ENCODE measurements around the gene CFAP410. TPM values are rescaled to one million over a fixed set of nuclear protein-coding genes. Genes with fewer than 3 reads are reported as not detected.

CFAP410 gene
- total and polyA plus RNA-seq, 7 donors = 8.3 to 13.7 (median 10.1) TPM

- DNase-seq (peak; percentile 71 to 88), ATAC-seq (peak; percentile 46 to 78 (median 62))
- WGBS, 3 donors = 43 to 48% (median 47%) methylated on average over 21 of the region's 21 CpGs
- H3K4me1 ChIP-seq = no peaks in the 10 kb centered on the region
- H3K9me3 ChIP-seq = no peaks in the 10 kb centered on the region
- TF ChIP-seq CTCF (IDR thresholded peaks at IDR 0.05) = no peak
- H3K4me3 ChIP-seq = peak within 1 kb of the TSS; percentile 41
- peak within 1 kb of the TSS; percentile 36 for H3K27ac ChIP-seq
- H3K27me3 ChIP-seq (ENCODE audit: insufficient read depth in 3 of 3, low read length in 2 of 3) = peaks cover 0 to 50% (median 19%) of the 10 kb centered on the region in 3 donors
- no peaks in the 10 kb centered on the region for H3K36me3 ChIP-seq (ENCODE audit: insufficient read depth in 1 of 2, low read depth in 1 of 2)
- intact Hi-C loops (cut with DNase I) = no loop called here
Measured at GRCh38 chr21:44353191-44353970, 14.2 kb upstream of the CFAP410 start, which contains the start of gene TRPM2. TSS of gene TRPM2 (plus strand) at chr21:44353621. CDS start at chr21:44353701, 80 bp downstream.

- Histone ChIP-seq H3K27me3 (ENCODE audit: insufficient read depth in 3 of 3, low read length in 2 of 3) (peaks cover 0 to 58% (median 19%) of the 10 kb centered on the region in 3 donors), H3K9me3 (no peaks in the 10 kb centered on the region), H3K4me3 (no peak overlapping the region), H3K4me1 (no peaks in the 10 kb centered on the region), H3K27ac (peak overlapping the region; percentile 36), H3K36me3 (ENCODE audit: insufficient read depth in 1 of 2, low read depth in 1 of 2) (no peaks in the 10 kb centered on the region)
- intact Hi-C loops (cut with DNase I) = no loop called here
- ATAC-seq (no peak), DNase-seq (no peak)
- TF ChIP-seq CTCF (IDR thresholded peaks at IDR 0.05) = no peak
- 71 to 74% (median 74%) methylated on average over 17 of the region's 17 CpGs for WGBS, 3 donors
Measured at GRCh38 chr21:44352253-44352860, 13.2 kb upstream of the CFAP410 start.

- Histone ChIP-seq H3K4me3 (no peak overlapping the region), H3K4me1 (no peaks in the 10 kb centered on the region), H3K27ac (no peak overlapping the region), H3K9me3 (no peaks in the 10 kb centered on the region), H3K27me3 (ENCODE audit: insufficient read depth in 3 of 3, low read length in 2 of 3) (peaks cover 0 to 64% (median 19%) of the 10 kb centered on the region in 3 donors), H3K36me3 (ENCODE audit: insufficient read depth in 1 of 2, low read depth in 1 of 2) (no peaks in the 10 kb centered on the region)
- intact Hi-C loops (cut with DNase I) = no loop called here
- TF ChIP-seq CTCF (IDR thresholded peaks at IDR 0.05) = no peak
- DNase-seq (no peak), ATAC-seq (no peak)
- 79 to 82% (median 80%) methylated on average over 17 to 18 of the region's 18 CpGs for WGBS, 3 donors
Measured at GRCh38 chr21:44351535-44352252, 12.5 kb upstream of the CFAP410 start.

- Histone ChIP-seq H3K27me3 (ENCODE audit: insufficient read depth in 3 of 3, low read length in 2 of 3) (peaks cover 0 to 66% (median 19%) of the 10 kb centered on the region in 3 donors), H3K36me3 (ENCODE audit: insufficient read depth in 1 of 2, low read depth in 1 of 2) (no peaks in the 10 kb centered on the region), H3K9me3 (no peaks in the 10 kb centered on the region), H3K4me1 (no peaks in the 10 kb centered on the region), H3K4me3 (peak overlapping the region; percentile 22), H3K27ac (no peak overlapping the region)
- DNase-seq = no peak
- no peak for TF ChIP-seq CTCF (IDR thresholded peaks at IDR 0.05)
- 25 to 31% (median 27%) methylated on average over 31 to 42 of the region's 42 CpGs for WGBS, 3 donors
- intact Hi-C loops (cut with DNase I) = no loop called here
- no peak for ATAC-seq
Measured at GRCh38 chr21:44350773-44351481, 11.7 kb upstream of the CFAP410 start.

All from psoas muscle (tissue), 8 donors.